Measurements from ENCODE around the gene PELI3. TPM values are rescaled to one million over a fixed set of nuclear protein-coding genes. Genes with fewer than 3 reads are reported as not detected.
A peak's percentile ranks its signal among the peaks of the same experiment; 100 is the strongest.

Gene PELI3
- total and polyA plus RNA-seq, 2 of the 8 experiments (the other 6 are each of a cell fraction or from before 2014, with no cell fraction given), result 5.2 to 7.6 TPM

DNA sequence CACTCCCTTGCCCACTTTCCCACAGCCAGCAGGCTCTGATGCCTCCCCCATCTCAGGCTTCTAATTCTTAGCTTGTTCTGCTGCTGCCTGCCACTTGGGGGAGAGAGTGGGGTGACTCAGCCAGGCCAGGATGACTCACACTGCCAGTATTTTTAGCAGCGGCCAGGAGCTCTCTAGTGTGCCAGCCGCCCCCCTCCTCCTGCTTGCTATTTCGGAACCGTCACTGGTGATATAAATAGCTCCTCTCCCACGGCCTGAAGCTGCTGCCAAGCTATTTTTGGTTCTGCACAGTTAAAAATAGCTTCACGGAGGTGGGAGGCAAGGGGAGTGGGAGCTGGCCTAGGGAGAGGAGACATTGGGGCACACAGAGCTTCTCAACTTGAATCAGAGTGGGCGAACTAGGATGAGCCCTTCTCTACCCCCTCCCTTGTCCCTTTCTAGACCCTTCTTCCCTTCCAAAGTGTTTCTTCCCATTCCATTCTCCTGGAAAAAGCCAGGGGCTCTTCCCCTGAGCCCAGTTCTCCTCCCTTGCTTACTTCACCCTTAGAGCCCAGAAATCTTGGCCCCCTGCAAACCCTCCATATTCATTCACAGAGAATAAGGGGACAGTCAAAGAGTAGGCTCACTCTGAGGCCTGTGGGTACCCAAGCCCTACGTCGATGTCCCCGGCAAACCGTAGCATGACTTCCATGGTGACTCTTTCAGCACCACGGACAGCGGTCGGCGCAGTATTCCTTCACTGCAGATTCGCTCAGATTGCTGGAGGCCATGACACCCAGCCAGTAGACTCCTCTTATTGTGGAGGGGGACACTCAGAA is 48.3 kb upstream of the PELI3 start (continued):
- TF ChIP-seq SIN3A (conservative IDR thresholded peaks at IDR 0.05 in 1 of 2, IDR thresholded peaks at IDR 0.05 in 1 of 2; ENCODE audit: low read depth in 1 of 2, low read length in 2 of 2) (peak; percentile 97 to 98), EP300 (IDR thresholded peaks at IDR 0.05; ENCODE audit: borderline replicate concordance in 1 of 2, low read depth in 2 of 2, low read length in 2 of 2) (no peak), CHD2 (IDR thresholded peaks at IDR 0.05; ENCODE audit: low read length) (no peak), RNF2 (IDR thresholded peaks at IDR 0.05; ENCODE audit: borderline replicate concordance, low read depth, low read length, missing control alignments, poor library complexity, severe bottlenecking) (no peak), FOSL1 (IDR thresholded peaks at IDR 0.05; ENCODE audit: insufficient read depth, low read depth, low read length) (no peak), TAF7 (optimal IDR thresholded peaks at IDR 0.05; ENCODE audit: borderline replicate concordance, low read depth, low read length) (no peak), CREB1 (IDR thresholded peaks at IDR 0.05) (peak; percentile 70; the same call in 1 of the 2 replicates), BCL11A (IDR thresholded peaks at IDR 0.05; ENCODE audit: low read depth in 2 of 2, low read length in 2 of 2) (no peak), CEBPB (IDR thresholded peaks at IDR 0.05; ENCODE audit: low read depth, low read length) (no peak), YY1 (IDR thresholded peaks at IDR 0.05; ENCODE audit: low read depth, low read length) (peak; percentile 91), SAP30 (IDR thresholded peaks at IDR 0.05; ENCODE audit: insufficient read depth, insufficient replicate concordance, low read length) (peak; percentile 89), NRF1 (IDR thresholded peaks at IDR 0.05; ENCODE audit: low read depth, low read length) (no peak), TBP (IDR thresholded peaks at IDR 0.05; ENCODE audit: low read depth, low read length) (no peak), ZNF274 (IDR thresholded peaks at IDR 0.05; ENCODE audit: borderline replicate concordance, extremely low read depth, low read length) (no peak), CHD1 (IDR thresholded peaks at IDR 0.05; ENCODE audit: low read depth, low read length) (no peak), RFX5 (IDR thresholded peaks at IDR 0.05; ENCODE audit: borderline replicate concordance, low read depth, low read length) (no peak), POLR2A (IDR thresholded peaks at IDR 0.05; ENCODE audit: control extremely low read depth in 1 of 2, low read depth in 2 of 2, low read length in 2 of 2) (no peak), SIX5 (IDR thresholded peaks at IDR 0.05; ENCODE audit: low read depth, low read length) (no peak), RXRA (IDR thresholded peaks at IDR 0.05; ENCODE audit: insufficient read depth, low read depth, low read length) (no peak), MAFK (IDR thresholded peaks at IDR 0.05; ENCODE audit: low read depth, low read length) (peak; percentile 79; the same call in 1 of the 2 replicates)
- TF ChIP-seq, protein P1, sequence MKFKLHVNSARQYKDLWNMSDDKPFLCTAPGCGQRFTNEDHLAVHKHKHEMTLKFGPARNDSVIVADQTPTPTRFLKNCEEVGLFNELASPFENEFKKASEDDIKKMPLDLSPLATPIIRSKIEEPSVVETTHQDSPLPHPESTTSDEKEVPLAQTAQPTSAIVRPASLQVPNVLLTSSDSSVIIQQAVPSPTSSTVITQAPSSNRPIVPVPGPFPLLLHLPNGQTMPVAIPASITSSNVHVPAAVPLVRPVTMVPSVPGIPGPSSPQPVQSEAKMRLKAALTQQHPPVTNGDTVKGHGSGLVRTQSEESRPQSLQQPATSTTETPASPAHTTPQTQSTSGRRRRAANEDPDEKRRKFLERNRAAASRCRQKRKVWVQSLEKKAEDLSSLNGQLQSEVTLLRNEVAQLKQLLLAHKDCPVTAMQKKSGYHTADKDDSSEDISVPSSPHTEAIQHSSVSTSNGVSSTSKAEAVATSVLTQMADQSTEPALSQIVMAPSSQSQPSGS (IDR thresholded peaks at IDR 0.05; ENCODE audit: low read length), result no peak
- TF ChIP-seq, protein P2, sequence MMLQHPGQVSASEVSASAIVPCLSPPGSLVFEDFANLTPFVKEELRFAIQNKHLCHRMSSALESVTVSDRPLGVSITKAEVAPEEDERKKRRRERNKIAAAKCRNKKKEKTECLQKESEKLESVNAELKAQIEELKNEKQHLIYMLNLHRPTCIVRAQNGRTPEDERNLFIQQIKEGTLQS (IDR thresholded peaks at IDR 0.05; ENCODE audit: insufficient read depth, low read depth, low read length), result peak; percentile 85
